Testis (tissue), 3 donors: ENCODE data around the gene B4GALT1. TPM values are rescaled to one million over a fixed set of nuclear protein-coding genes. Genes with fewer than 3 reads are reported as not detected.

Source experiments
- DNase-seq: peaks from one replicate; pipeline ENCODE4 v3.0.0-alpha.2; 2019
- H3K27ac ChIP-seq, 2 donors: fragments of 200-600 bp; sonication (generic); one replicate each; pipeline ENCODE4 v1.5.1; 2019
- H3K27me3 ChIP-seq: fragments of 200-600 bp; sonication (generic); one replicate; pipeline ENCODE4 v1.5.1; 2019
- H3K36me3 ChIP-seq: fragments of 200-600 bp; sonication (generic); one replicate; pipeline ENCODE4 v1.5.1; 2017; ENCODE audit warnings: low read depth; ENCODE audit errors: missing control alignments
- H3K4me1 ChIP-seq: fragments of 200-600 bp; sonication (generic); one replicate; pipeline ENCODE4 v1.5.1; 2019
- H3K4me3 ChIP-seq, 2 donors: fragments of 200-600 bp; sonication (generic); one replicate each; pipeline ENCODE4 v1.5.1; 2017 to 2019
- H3K9me3 ChIP-seq: fragments of 200-600 bp; sonication (generic); one replicate; pipeline ENCODE4 v1.5.1; 2017
- CTCF ChIP-seq, 3 experiments: fragments of 450-650 bp in 2 of 3; fragments of 200-600 bp in 1 of 3; sonication (generic) in 1 of 3; IDR thresholded peaks; one replicate each; pipeline ENCODE4 v1.5.1; 2016 to 2019; ENCODE audit warnings: antibody characterized with exemption in 3 of 3, mild to moderate bottlenecking in 2 of 3, moderate library complexity in 1 of 3
- POLR2A ChIP-seq: fragments of 450-650 bp; IDR thresholded peaks from one replicate; pipeline ENCODE4 v1.6.1; 2017; ENCODE audit warnings: antibody characterized with exemption, mild to moderate bottlenecking, moderate library complexity
- WGBS, 2 donors: methylation state at CpG; one replicate each; pipeline ENCODE4 v1.1.5; 2018; 5-methylcytosine and 5-hydroxymethylcytosine counted together
- intact Hi-C: fragments of 100-400 bp; cut with DNase I; formaldehyde crosslinking; loops from one replicate; pipeline ENCODE4 v1.15.1; 2023; ENCODE audit warnings: low total_unique reads
- polyA plus RNA-seq: library from polyadenylated mRNA; stranded (reverse); fragments of 350-450 nt; fragmentation: Illumina TruSeq; extraction: RNeasy Lipid Tissue Mini Kit (QIAGEN cat#74804); gene quantifications from one replicate; pipeline ENCODE4 v1.2.3, GENCODE V29; 2014; ENCODE audit warnings: low read depth, low replicate concordance; ENCODE audit not compliant: insufficient read depth
- total RNA-seq, 2 donors: library from RNA; depleted of rRNA; stranded (reverse); fragments of >200 nt; gene quantifications; one replicate each; pipeline ENCODE4 v1.2.3, GENCODE V29; 2016

B4GALT1 gene
- total and polyA plus RNA-seq, 3 donors from 2014 or later: 112 to 212 (median 192) TPM

DNA sequence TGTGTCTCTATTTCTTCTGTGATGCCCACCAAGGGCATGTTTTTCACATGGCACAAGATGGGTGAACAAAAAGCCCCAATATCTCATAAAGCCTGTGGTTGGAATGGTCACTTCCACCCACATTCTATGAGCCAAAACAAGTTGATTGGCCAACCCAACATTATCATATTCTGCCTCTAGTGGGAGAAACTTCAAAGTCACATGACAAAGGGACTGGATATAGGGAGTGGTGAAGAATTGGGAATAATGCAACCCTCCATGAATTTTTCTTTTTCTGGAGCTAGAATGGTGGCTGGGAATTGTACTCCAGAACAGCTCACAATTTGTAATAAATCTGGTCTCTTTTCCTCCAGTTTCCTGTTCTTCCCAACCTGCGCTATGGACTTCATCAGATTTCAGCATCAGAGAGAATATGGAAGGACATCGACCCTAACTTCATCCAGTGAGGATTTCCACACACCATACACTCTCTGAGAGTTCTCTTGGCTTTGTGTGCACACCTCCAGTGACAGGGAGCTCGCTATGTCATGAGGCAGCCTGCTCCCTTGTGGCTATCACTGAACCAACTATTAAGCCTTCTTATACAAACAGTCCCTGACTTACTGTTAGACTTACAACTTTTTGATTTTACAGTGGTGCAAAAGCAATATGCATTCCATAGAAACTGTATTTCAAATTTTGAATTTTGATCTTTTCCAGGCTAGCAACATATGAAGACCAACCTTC, 12.0 kb upstream of the B4GALT1 start:
- intact Hi-C loops: no loop called here
- H3K4me1 ChIP-seq: no peaks in the 10 kb centered on the region
- H3K4me3 ChIP-seq: no peak overlapping the region
- TF ChIP-seq POLR2A: no peak
- no peak for TF ChIP-seq CTCF (IDR thresholded peaks at IDR 0.05)
- H3K9me3 ChIP-seq: no peaks in the 10 kb centered on the region
- H3K27ac ChIP-seq: no peak overlapping the region
- no peak for DNase-seq
- WGBS, 2 donors: 92 to 96% methylated on average over 3 of the region's 3 CpGs
- no peaks in the 10 kb centered on the region for H3K36me3 ChIP-seq
- H3K27me3 ChIP-seq: no peaks in the 10 kb centered on the region

DNA sequence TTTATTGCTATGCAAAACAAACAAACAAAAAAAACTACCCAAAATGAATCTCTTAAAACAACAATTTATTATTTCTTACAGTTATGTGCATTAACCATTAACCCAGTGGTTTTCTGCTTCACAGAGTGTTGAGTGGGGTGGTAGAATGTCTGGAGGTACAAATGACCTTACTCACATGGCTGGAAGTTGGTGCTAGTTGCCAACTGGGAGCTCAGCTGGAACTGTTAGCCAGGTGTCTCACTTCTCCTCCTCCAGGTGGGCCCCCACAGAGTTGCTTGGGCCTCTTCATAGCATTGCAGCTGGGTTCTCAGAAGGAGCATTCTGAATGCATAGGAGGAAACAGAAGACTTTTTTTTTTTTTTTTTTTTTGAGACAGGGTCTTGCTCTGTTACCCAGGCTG, 10.5 kb upstream of the B4GALT1 start:
- intact Hi-C loops: no loop called here
- H3K36me3 ChIP-seq: no peaks in the 10 kb centered on the region
- H3K27ac ChIP-seq: no peak overlapping the region
- H3K27me3 ChIP-seq: no peaks in the 10 kb centered on the region
- no peak for TF ChIP-seq CTCF (IDR thresholded peaks at IDR 0.05)
- TF ChIP-seq POLR2A: no peak
- H3K4me3 ChIP-seq: no peak overlapping the region
- peaks cover 6% of the 10 kb centered on the region for H3K4me1 ChIP-seq
- H3K9me3 ChIP-seq: no peaks in the 10 kb centered on the region
- no peak for DNase-seq

GRCh38 chr9:33177086-33177485, 9.9 kb upstream of the B4GALT1 start:
- WGBS, 2 donors: 93% methylated on average over 4 of the region's 4 CpGs
- Histone ChIP-seq H3K27me3 (no peaks in the 10 kb centered on the region), H3K27ac (no peak overlapping the region), H3K9me3 (no peaks in the 10 kb centered on the region), H3K4me1 (peaks cover 11% of the 10 kb centered on the region), H3K4me3 (no peak overlapping the region), H3K36me3 (no peaks in the 10 kb centered on the region)
- DNase-seq: no peak
- no peak for TF ChIP-seq POLR2A
- TF ChIP-seq CTCF (IDR thresholded peaks at IDR 0.05): no peak
- intact Hi-C loops: no loop called here

DNA sequence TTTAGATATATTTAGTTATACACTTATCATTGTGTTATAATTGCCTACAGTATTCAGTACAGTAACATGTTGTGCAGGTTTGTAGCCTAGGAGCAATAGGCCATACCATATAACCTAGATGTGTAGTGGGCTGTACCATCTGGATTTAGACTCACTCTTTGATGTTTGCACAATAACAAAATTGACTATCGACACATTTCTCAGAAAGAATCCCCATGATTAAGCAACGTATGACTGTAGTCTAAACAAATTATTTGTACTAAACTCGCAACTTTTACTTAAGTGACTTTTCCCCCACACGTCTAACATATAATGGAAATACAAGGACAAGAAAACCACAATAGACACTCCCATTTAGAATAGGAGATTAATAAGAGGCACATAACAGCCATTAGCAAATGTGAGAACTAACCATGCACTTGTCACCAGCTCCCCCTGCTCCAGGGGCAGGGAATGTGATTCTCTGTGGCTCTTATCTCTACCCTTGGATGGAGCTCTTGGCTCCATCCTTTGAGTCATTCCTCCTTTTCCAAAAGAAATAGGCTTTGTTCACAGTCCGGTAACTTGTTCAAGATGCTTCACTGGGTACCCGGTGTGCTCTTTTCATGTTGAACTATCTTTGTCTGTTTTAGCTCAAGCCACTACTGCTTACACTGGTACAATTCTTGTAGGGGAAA, 8.7 kb upstream of the B4GALT1 start:
- TF ChIP-seq POLR2A: no peak
- no peak for TF ChIP-seq CTCF (IDR thresholded peaks at IDR 0.05)
- no peaks in the 10 kb centered on the region for H3K9me3 ChIP-seq

More for the DNA sequence above, 8.7 kb upstream of the B4GALT1 start:
- no peak overlapping the region for H3K4me3 ChIP-seq
- WGBS, 2 donors: 60 to 62% methylated on average over 6 of the region's 6 CpGs
- H3K27me3 ChIP-seq: no peaks in the 10 kb centered on the region
- no peak overlapping the region for H3K27ac ChIP-seq
- H3K4me1 ChIP-seq: peaks cover 24% of the 10 kb centered on the region
- H3K36me3 ChIP-seq: no peaks in the 10 kb centered on the region
- no peak for DNase-seq
- intact Hi-C loops: no loop called here
